GM12878 (cell line): Measurements from ENCODE around the gene INPP4B. TPM values are rescaled to one million over a fixed set of nuclear protein-coding genes. Genes with fewer than 3 reads are reported as not detected.

Experiments
- ATAC-seq: fragments of 200-7000 bp; cut with Tn5 transposase; 3 replicates; pipeline ENCODE4 v1.9.1; 2020; ENCODE audit warnings: mild to moderate bottlenecking, moderate library complexity
- BruUV-seq: library from RNA; stranded (reverse); fragments of 400-500 nt; replicated peaks from 2 replicates; lab custom pipeline; 2021; lab: Mats Ljungman, UMichigan
- CTCF ChIA-PET: fragments of 300-600 bp; sonication (Branson Sonifier 250); formaldehyde crosslinking; extraction: SDS; loops from one replicate; lab custom pipeline; 2021; ENCODE audit warnings: inconsistent platforms; lab: Yijun Ruan, JAX
- POLR2A ChIA-PET: fragments of 350-600 bp; formaldehyde crosslinking; extraction: SDS; loops from one replicate; lab custom pipeline; 2021; ENCODE audit warnings: inconsistent platforms; lab: Charles Lee
- RAD21 ChIA-PET: fragments of 300-600 bp; sonication (Branson Sonifier 250); formaldehyde crosslinking; loops from one replicate; lab custom pipeline; 2023; ENCODE audit warnings: antibody characterized with exemption; ENCODE audit not compliant: unreplicated experiment; lab: Charles Lee
- SMC1A ChIA-PET: fragments of 300-600 bp; sonication (Branson Sonifier 250); formaldehyde crosslinking; loops from one replicate; lab custom pipeline; 2023; ENCODE audit not compliant: unreplicated experiment, uncharacterized antibody; lab: Charles Lee
- DNase-seq: peaks from one replicate; pipeline ENCODE4 v3.0.0-alpha.2; 2011; ENCODE audit warnings: low read depth, low spot score
- FAIRE-seq: peaks from 3 replicates; lab custom pipeline; 2011; peaks lifted over from hg19 to GRCh38; lab: Jason Lieb, UNC
- H2AFZ ChIP-seq: 2 replicates; pipeline ENCODE4 v1.6.0; 2011; ENCODE audit warnings: low read depth, low read length, control low read depth; ENCODE audit not compliant: control insufficient read depth
- H3K27ac ChIP-seq: 2 replicates; pipeline ENCODE4 v1.5.1; 2011; ENCODE audit warnings: control low read depth; ENCODE audit not compliant: control insufficient read depth, insufficient read depth
- H3K27me3 ChIP-seq, 2 experiments: replicated peaks in 1 of 2; 2 replicates each; pipeline versions ENCODE4 v1.6.0 to v1.6.1; 2011; ENCODE audit warnings: low read length in 1 of 2; ENCODE audit not compliant: control insufficient read depth in 2 of 2, insufficient read depth in 2 of 2
- H3K36me3 ChIP-seq, 2 experiments: 2 replicates each; pipeline ENCODE4 v1.5.1; 2011; ENCODE audit warnings: low read length in 1 of 2; ENCODE audit not compliant: control insufficient read depth in 2 of 2, insufficient read depth in 2 of 2
- H3K4me1 ChIP-seq: 2 replicates; pipeline ENCODE4 v1.6.1; 2011; ENCODE audit warnings: mild to moderate bottlenecking, low read length, moderate library complexity, mixed read lengths; ENCODE audit not compliant: control insufficient read depth, insufficient read depth
- H3K4me2 ChIP-seq: 2 replicates; pipeline ENCODE4 v1.6.0; 2011; ENCODE audit warnings: control low read depth; ENCODE audit not compliant: control insufficient read depth, insufficient read depth
- H3K4me3 ChIP-seq: fragments of 200-600 bp; sonication (generic); 2 replicates; pipeline ENCODE4 v1.5.1; 2016
- H3K79me2 ChIP-seq: 2 replicates; pipeline ENCODE4 v1.6.0; 2011; ENCODE audit warnings: low read length; ENCODE audit not compliant: control insufficient read depth, insufficient read depth
- H3K9ac ChIP-seq: 2 replicates; pipeline ENCODE4 v1.8.0; 2011; ENCODE audit warnings: low read length, control low read depth, mixed read lengths; ENCODE audit not compliant: control insufficient read depth, insufficient read depth
- H3K9me3 ChIP-seq: replicated peaks from 3 replicates; pipeline ENCODE4 v1.5.1; 2011; ENCODE audit warnings: mild to moderate bottlenecking, low read length; ENCODE audit not compliant: control insufficient read depth, insufficient read depth
- H4K20me1 ChIP-seq: 2 replicates; pipeline ENCODE4 v1.6.0; 2011; ENCODE audit not compliant: control insufficient read depth, insufficient read depth
- ASH2L ChIP-seq: fragments of 300-600, 200-600 bp; sonication (generic); IDR thresholded peaks from 2 replicates; pipeline ENCODE4 v1.6.1; 2017; ENCODE audit warnings: low read depth, mild to moderate bottlenecking, borderline replicate concordance
- BACH1 ChIP-seq: fragments of 450-650 bp; IDR thresholded peaks from 2 replicates; pipeline ENCODE4 v1.6.1; 2017; ENCODE audit warnings: mild to moderate bottlenecking, borderline replicate concordance
- CBFB ChIP-seq: IDR thresholded peaks from 2 replicates; pipeline ENCODE4 v1.6.1; 2016; ENCODE audit warnings: antibody characterized with exemption, low read depth
- CEBPB ChIP-seq, 2 experiments: fragments of 150-350 bp in 1 of 2; IDR thresholded peaks; 2 replicates each; pipeline ENCODE4 v1.6.1; 2012 to 2014; ENCODE audit warnings: low read depth in 2 of 2, low read length in 2 of 2, borderline replicate concordance in 1 of 2, inconsistent platforms in 1 of 2
- CHD4 ChIP-seq: fragments of 200-600 bp; sonication (generic); IDR thresholded peaks from 2 replicates; pipeline ENCODE4 v1.6.1; 2016; ENCODE audit warnings: mild to moderate bottlenecking
- EED ChIP-seq: sonication (generic); IDR thresholded peaks from 2 replicates; pipeline ENCODE4 v1.6.1; 2016; ENCODE audit warnings: antibody characterized with exemption, low read depth
- HDAC6 ChIP-seq: fragments of 200-600 bp; sonication (generic); IDR thresholded peaks from one replicate; pipeline ENCODE4 v1.8.0; 2017; ENCODE audit warnings: antibody characterized with exemption; ENCODE audit not compliant: unreplicated experiment
- MEF2A ChIP-seq: IDR thresholded peaks from 2 replicates; pipeline ENCODE4 v1.6.1; 2011; ENCODE audit warnings: low read depth, mild to moderate bottlenecking, low read length, moderate library complexity; ENCODE audit not compliant: insufficient read depth
- MEF2B ChIP-seq: fragments of 450-650 bp; IDR thresholded peaks from 2 replicates; pipeline ENCODE4 v1.6.1; 2018; ENCODE audit warnings: mild to moderate bottlenecking, moderate library complexity; ENCODE audit not compliant: partially characterized antibody, poor library complexity, severe bottlenecking
- MYC ChIP-seq: IDR thresholded peaks from 2 replicates; pipeline ENCODE4 v1.6.1; 2011; ENCODE audit warnings: mild to moderate bottlenecking, low read length, moderate library complexity, inconsistent platforms; ENCODE audit not compliant: insufficient read depth, insufficient replicate concordance, insufficient read length, severe bottlenecking
- NFXL1 ChIP-seq: fragments of 450-650 bp; IDR thresholded peaks from 2 replicates; pipeline ENCODE4 v1.6.1; 2017; ENCODE audit warnings: antibody characterized with exemption, mild to moderate bottlenecking, borderline replicate concordance
- SMARCA5 ChIP-seq: fragments of 450-650 bp; IDR thresholded peaks from 2 replicates; pipeline ENCODE4 v1.6.1; 2017; ENCODE audit warnings: mild to moderate bottlenecking
- YBX1 ChIP-seq: fragments of 450-650 bp; IDR thresholded peaks from 2 replicates; pipeline ENCODE4 v1.6.1; 2016; ENCODE audit warnings: antibody characterized with exemption
- ZNF217 ChIP-seq: fragments of 450-650 bp; IDR thresholded peaks from 2 replicates; pipeline ENCODE4 v1.6.1; 2017; ENCODE audit warnings: antibody characterized with exemption, mild to moderate bottlenecking
- WGBS: methylation state at CpG from one replicate; pipeline ENCODE4 v1.1.6; 2016; ENCODE audit warnings: low lambda C conversion rate; ENCODE audit not compliant: insufficient replicate concordance, insufficient coverage; ENCODE audit errors: missing lambda C conversion rate; 5-methylcytosine and 5-hydroxymethylcytosine counted together
- in situ Hi-C: fragments of 300-500 bp; cut with MboI; formaldehyde crosslinking; loops from 9 replicates; pipeline ENCODE4 v1.14.3; 2018; ENCODE audit warnings: mixed read lengths
- intact Hi-C: fragments of 100-400 bp; cut with micrococcal nuclease; formaldehyde crosslinking; loops from one replicate; pipeline ENCODE4 v1.14.2; 2022; ENCODE audit not compliant: unreplicated experiment
- polyA plus RNA-seq, 11 experiments: library from polyadenylated mRNA; depleted of rRNA in 4 of 11; unstranded in 6 of 11; stranded (reverse) in 5 of 11; fragments of >200 nt; fragmentation: Nextera tagmentation in 4 of 11; fragmentation: Illumina TruSeq in 1 of 11; extraction: Ambion mirVana in 4 of 11; extraction: Trizol in 1 of 11; gene quantifications; 1 replicate in 1 of 11; 2 replicates in 10 of 11; pipeline versions ENCODE4 v1.2.1 to v1.2.3, GENCODE V29; 2011 to 2016; ENCODE audit warnings: inconsistent platforms in 2 of 11, missing spikeins in 2 of 11, low read depth in 1 of 11
- total RNA-seq, 4 experiments: library from RNA; depleted of rRNA in 3 of 4; stranded (reverse); fragments of >200 nt in 3 of 4; fragmentation: Illumina TruSeq in 1 of 4; extraction: Trizol in 1 of 4; gene quantifications; 2 replicates each; pipeline versions ENCODE4 v1.2.1 to v1.2.3, GENCODE V29; 2013 to 2021
- TF ChIP-seq, protein P1 (sequence below): IDR thresholded peaks from 2 replicates; pipeline ENCODE4 v1.6.1; 2012; ENCODE audit warnings: low read depth, low read length, improper control_type of control experiment
- TF ChIP-seq, protein P2 (sequence below): IDR thresholded peaks from 2 replicates; pipeline ENCODE4 v1.6.1; 2012; ENCODE audit warnings: low read length, inconsistent platforms

INPP4B gene
- total and polyA plus RNA-seq, 10 of the 15 experiments (the other 5 are each of a cell fraction or from before 2014, with no cell fraction given) = 0.53 to 11.2 (median 0.95) TPM

DNA sequence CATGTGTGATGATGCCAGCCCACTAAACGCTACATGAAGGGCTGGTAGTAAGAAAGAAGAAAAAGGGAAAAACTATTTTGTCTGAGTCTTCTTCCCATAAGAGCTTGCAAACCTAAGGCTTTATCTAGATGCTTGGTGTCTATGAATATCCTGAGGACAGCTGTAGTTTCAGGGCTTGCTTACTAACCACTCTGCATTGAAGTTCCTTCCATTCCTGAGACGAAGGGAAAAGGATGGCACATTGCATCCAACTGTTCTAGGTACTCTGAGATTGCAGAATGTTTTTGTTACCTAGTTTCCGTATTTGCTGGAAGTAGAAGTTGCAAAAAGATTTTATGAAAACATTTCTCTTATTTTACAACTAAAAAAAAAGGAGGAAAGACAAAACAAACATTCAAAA lies 665.1 kb downstream of the INPP4B start:
- in situ Hi-C loops = no loop called here
- Histone ChIP-seq H3K4me1 (no peaks in the 10 kb centered on the region), H3K27me3 (no peaks in the 10 kb centered on the region), H2AFZ (no peak overlapping the region), H3K9ac (no peak overlapping the region), H3K4me3 (no peak overlapping the region), H3K4me2 (no peak overlapping the region), H3K36me3 (no peaks in the 10 kb centered on the region), H3K79me2 (no peaks in the 10 kb centered on the region), H4K20me1 (no peaks in the 10 kb centered on the region)
- ATAC-seq (no peak), FAIRE-seq (no peak), DNase-seq (no peak)
- SMC1A ChIA-PET = interaction anchor here (0.9 kb wide), 1 partner anchor 11 kb away, joined by 3 read pairs; no protein-coding TSS in a partner anchor
- 29% methylated on average over 3 of the region's 3 CpGs for WGBS
- POLR2A ChIA-PET = no interaction called here
- CTCF ChIA-PET = no interaction called here
- TF ChIP-seq SMARCA5 (no peak), ASH2L (no peak), MEF2A (no peak), CHD4 (no peak), MEF2B (no peak), CBFB (no peak), YBX1 (no peak)
- TF ChIP-seq, all 136 proteins: peak for 0
- H3K9me3 ChIP-seq = no peaks in the 10 kb centered on the region
- no peak overlapping the region for H3K27ac ChIP-seq
- RAD21 ChIA-PET = no interaction called here
- intact Hi-C loops = no loop called here
- no TSS peak for BruUV-seq

DNA sequence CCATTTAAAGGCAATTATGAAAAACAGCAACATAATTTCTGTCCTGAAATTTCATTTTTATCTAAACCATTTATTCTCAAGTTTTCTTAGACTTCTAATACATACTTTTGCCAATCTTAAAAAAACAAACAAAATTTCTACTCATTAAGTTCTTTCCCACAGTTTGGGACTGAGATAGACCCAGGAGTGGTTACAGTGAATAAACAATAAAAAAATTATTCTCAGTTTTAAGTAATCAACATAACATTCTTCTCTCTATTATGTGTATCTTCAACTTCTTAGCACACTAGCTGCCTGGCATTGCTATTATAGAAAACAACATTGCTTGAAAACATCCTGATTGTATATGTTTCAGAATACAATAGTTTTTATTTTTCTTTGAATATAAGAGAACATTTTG lies 676.9 kb downstream of the INPP4B start:
- ChIA-PET POLR2A (no interaction called here), SMC1A (interaction anchor here (1.0 kb wide), 1 partner anchor 12 kb away, joined by 3 read pairs; no protein-coding TSS in a partner anchor), CTCF (no interaction called here), RAD21 (no interaction called here)
- no peak overlapping the region for H3K4me2 ChIP-seq
- no peak overlapping the region for H2AFZ ChIP-seq
- H3K36me3 ChIP-seq = no peaks in the 10 kb centered on the region
- H3K9ac ChIP-seq = no peak overlapping the region
- intact Hi-C loops (no loop called here), in situ Hi-C loops (no loop called here)
- no peak overlapping the region for H3K4me3 ChIP-seq
- H3K79me2 ChIP-seq = no peaks in the 10 kb centered on the region
- no TSS peak for BruUV-seq
- FAIRE-seq (no peak), DNase-seq (no peak), ATAC-seq (no peak)
- no peaks in the 10 kb centered on the region for H3K4me1 ChIP-seq
- no peaks in the 10 kb centered on the region for H3K27me3 ChIP-seq
- H3K27ac ChIP-seq = no peak overlapping the region
- no peaks in the 10 kb centered on the region for H3K9me3 ChIP-seq
- H4K20me1 ChIP-seq = no peaks in the 10 kb centered on the region
- TF ChIP-seq BACH1 (no peak), CEBPB (IDR thresholded peaks at IDR 0.05; ENCODE audit: borderline replicate concordance in 1 of 2, low read depth in 2 of 2, low read length in 2 of 2) (no peak), HDAC6 (no peak), NFXL1 (no peak), ZNF217 (no peak), EED (no peak), MYC (no peak)
- TF ChIP-seq, protein P1, sequence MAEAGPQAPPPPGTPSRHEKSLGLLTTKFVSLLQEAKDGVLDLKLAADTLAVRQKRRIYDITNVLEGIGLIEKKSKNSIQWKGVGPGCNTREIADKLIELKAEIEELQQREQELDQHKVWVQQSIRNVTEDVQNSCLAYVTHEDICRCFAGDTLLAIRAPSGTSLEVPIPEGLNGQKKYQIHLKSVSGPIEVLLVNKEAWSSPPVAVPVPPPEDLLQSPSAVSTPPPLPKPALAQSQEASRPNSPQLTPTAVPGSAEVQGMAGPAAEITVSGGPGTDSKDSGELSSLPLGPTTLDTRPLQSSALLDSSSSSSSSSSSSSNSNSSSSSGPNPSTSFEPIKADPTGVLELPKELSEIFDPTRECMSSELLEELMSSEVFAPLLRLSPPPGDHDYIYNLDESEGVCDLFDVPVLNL = no peak
- TF ChIP-seq, protein P2, sequence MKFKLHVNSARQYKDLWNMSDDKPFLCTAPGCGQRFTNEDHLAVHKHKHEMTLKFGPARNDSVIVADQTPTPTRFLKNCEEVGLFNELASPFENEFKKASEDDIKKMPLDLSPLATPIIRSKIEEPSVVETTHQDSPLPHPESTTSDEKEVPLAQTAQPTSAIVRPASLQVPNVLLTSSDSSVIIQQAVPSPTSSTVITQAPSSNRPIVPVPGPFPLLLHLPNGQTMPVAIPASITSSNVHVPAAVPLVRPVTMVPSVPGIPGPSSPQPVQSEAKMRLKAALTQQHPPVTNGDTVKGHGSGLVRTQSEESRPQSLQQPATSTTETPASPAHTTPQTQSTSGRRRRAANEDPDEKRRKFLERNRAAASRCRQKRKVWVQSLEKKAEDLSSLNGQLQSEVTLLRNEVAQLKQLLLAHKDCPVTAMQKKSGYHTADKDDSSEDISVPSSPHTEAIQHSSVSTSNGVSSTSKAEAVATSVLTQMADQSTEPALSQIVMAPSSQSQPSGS = no peak
